NK-92 treated with Interleukin-12 subunit alpha and Interleukin-12 subunit beta, amount 100 ng/mL, for 24 hours (cell line): ENCODE measurements around the gene ANKEF1.

Experiments used
- DNase-seq: peaks from one replicate; lab custom pipeline; 2025; lab: John Stamatoyannopoulos, UW

The ANKEF1 gene

DNA sequence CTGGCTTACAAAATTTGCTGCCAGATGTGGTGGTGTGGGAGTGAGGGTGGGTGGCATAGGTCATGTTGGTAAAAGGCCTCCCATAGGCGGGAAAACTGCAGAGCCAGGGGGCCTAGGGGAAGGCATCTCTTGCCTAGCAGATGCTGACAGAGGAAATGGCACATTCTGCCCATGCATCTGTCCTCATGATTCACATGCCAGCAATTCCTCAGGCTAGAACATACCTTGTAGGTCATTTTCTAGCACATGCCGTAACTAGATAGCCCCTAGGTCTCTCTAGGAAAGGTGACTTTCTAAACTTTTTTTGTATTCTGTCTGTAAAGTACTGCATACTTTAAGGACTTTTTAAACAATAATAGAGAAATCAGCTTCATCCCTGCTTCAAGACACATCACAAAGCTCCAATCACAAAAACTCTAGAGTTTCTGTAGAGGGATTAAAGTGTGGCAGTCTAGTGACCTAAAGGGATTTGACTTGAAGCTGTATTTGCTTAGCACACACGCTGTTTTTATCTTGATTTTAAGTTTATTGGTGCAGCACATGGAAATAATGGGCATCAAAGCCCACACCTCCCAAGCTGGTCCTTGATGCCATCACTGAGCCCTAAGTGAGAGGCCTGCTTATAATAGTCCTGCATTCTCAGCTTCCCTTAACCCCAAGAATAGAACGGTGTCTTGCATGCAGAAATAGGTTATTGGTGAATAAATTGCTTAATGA, 55.2 kb downstream of the ANKEF1 start:
- no peak for DNase-seq

GRCh38 chr20:10090588-10091166, 55.9 kb downstream of the ANKEF1 start:
- DNase-seq: no peak

GRCh38 chr20:10093087-10093591, 58.4 kb downstream of the ANKEF1 start:
- DNase-seq: no peak

DNA sequence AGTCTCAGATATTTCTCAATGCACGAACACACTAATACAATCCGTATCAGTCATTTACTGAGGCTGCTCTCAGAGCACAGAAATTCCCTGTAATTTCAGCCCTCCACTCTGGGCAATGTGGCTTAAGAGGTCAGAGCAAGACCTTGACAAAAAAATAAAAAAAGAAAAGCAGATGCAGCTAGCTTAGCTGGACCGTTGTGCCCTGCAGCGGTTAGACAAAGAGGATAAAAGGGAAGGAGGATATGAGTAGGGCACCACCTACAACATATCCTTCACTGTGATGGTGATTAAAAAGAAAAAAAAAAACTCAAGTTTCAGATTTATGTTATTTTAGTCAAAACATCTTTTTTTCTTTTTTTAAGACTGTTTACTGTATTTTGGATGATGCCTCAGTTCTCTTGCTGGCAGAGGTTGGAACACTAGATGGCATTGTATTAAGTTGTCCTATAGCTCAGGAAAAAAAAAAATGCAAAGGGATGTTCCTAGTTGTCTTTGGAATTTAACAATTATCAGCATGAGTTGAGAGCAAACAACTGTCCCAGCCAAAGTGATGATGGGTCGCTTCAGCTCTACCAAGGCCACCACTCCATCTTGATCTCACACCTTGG, 59.9 kb downstream of the ANKEF1 start:
- DNase-seq: no peak

GRCh38 chr20:10096790-10097189, 62.0 kb downstream of the ANKEF1 start:
- no peak for DNase-seq

DNA sequence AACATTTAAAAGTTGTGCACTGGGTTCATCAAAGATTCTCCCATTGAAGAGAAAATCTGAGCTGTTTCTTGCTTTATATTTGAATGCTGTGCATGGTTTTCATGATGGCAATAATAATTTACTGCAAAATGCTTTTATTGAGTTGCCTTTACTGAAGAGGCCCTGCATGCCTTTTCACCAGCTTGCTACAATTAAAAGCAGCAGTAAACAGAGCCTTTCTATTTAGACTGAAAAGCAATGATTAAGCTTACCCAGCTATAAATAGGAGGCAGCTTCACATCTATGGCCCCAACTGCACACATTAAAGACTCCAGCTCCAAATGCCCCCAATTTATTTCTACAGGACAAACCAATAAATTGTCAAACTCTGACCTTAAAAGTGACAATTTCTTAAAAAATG, 70.3 kb downstream of the ANKEF1 start:
- DNase-seq: no peak
